ENCODE measurements around the gene COL15A1. TPM values are rescaled to one million over a fixed set of nuclear protein-coding genes. Genes with fewer than 3 reads are reported as not detected.

COL15A1 gene
- total and polyA plus RNA-seq, 2 donors (not counting 1 experiment from before 2014, with no cell fraction given), result not detected

DNA sequence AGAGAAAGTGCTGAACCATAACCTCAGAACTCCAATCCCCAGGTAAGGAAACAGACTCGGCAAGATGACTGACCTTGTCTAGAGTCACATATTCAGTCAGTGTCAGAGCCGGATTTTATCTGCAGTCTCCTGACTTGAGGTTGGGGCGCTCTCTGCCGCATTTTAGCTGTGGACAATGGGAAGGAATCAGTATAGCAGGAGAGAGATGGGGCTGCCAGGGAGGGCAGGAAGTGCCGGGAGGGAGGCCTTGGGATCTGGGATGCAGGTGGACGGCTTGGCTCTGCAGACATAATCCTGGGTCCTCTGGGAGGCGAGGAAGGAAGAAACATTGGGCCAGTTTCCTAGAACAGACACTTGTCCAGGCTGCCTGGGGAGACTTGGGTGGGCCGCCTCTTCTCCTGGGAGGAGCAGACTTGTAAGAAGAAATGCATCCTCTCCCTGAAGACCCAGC is 39.7 kb upstream of the COL15A1 start:
- Histone ChIP-seq H3K9me3 (ENCODE audit: control extremely low read depth in 1 of 3, control insufficient read depth in 2 of 3, insufficient read depth in 1 of 3, low read length in 2 of 3) (no peaks in the 10 kb centered on the region), H2AFZ (ENCODE audit: insufficient read depth, low read depth, low read length, poor library complexity, severe bottlenecking) (no peak overlapping the region), H3K9ac (ENCODE audit: low read length) (no peak overlapping the region), H3K36me3 (replicated peaks in 1 of 2; ENCODE audit: control extremely low read depth in 1 of 2, control insufficient read depth in 1 of 2, extremely low read depth in 1 of 2, insufficient read depth in 2 of 2, low read length in 1 of 2) (no peaks in the 10 kb centered on the region), H3K4me1 (ENCODE audit: control insufficient read depth in 2 of 2, insufficient read depth in 2 of 2, low read length in 2 of 2) (no peaks in the 10 kb centered on the region), H3K27me3 (replicated peaks in 1 of 4; ENCODE audit: control extremely low read depth in 1 of 4, control insufficient read depth in 3 of 4, insufficient read depth in 4 of 4, low read length in 3 of 4) (peaks cover 0 to 4% (median 1%) of the 10 kb centered on the region in 4 experiments), H3K4me3 (ENCODE audit: control extremely low read depth in 1 of 5, extremely low read depth in 1 of 5, insufficient read depth in 1 of 5, low read depth in 2 of 5, low read length in 4 of 5) (no peak overlapping the region), H4K20me1 (ENCODE audit: control insufficient read depth, insufficient read depth, low read length, poor library complexity, severe bottlenecking) (no peaks in the 10 kb centered on the region), H3K27ac (ENCODE audit: low read length in 2 of 2) (no peak overlapping the region), H3K79me2 (ENCODE audit: control insufficient read depth, insufficient read depth, low read length) (no peaks in the 10 kb centered on the region), H3K4me2 (replicated peaks; ENCODE audit: low read depth, low read length, poor library complexity, severe bottlenecking) (no peak overlapping the region)
- WGBS (ENCODE audit: insufficient coverage), result 94% methylated on average over 8 of the region's 8 CpGs
- ChIA-PET POLR2A (no interaction called here), CTCF (no interaction called here)
- TF ChIP-seq, protein P1, sequence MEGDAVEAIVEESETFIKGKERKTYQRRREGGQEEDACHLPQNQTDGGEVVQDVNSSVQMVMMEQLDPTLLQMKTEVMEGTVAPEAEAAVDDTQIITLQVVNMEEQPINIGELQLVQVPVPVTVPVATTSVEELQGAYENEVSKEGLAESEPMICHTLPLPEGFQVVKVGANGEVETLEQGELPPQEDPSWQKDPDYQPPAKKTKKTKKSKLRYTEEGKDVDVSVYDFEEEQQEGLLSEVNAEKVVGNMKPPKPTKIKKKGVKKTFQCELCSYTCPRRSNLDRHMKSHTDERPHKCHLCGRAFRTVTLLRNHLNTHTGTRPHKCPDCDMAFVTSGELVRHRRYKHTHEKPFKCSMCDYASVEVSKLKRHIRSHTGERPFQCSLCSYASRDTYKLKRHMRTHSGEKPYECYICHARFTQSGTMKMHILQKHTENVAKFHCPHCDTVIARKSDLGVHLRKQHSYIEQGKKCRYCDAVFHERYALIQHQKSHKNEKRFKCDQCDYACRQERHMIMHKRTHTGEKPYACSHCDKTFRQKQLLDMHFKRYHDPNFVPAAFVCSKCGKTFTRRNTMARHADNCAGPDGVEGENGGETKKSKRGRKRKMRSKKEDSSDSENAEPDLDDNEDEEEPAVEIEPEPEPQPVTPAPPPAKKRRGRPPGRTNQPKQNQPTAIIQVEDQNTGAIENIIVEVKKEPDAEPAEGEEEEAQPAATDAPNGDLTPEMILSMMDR (IDR thresholded peaks at IDR 0.05), result no peak
- no peak for TF ChIP-seq EZH2 (IDR thresholded peaks at IDR 0.05; ENCODE audit: borderline replicate concordance, insufficient read depth, low read depth, low read length, poor library complexity, severe bottlenecking)
- ATAC-seq (ENCODE audit: low read depth), result no peak
- intact Hi-C loops (cut with micrococcal nuclease), result no loop called here
- peaks cover 22% of the 10 kb centered on the region for H3K27me3 Mint-ChIP-seq
- H3K9me3 Mint-ChIP-seq (ENCODE audit: insufficient read depth), result no peaks in the 10 kb centered on the region
- H3K4me3 Mint-ChIP-seq, result no peak overlapping the region
- DNase-seq, result no peak
- no peak overlapping the region for H3K27ac Mint-ChIP-seq
- no peaks in the 10 kb centered on the region for H3K4me1 Mint-ChIP-seq

DNA sequence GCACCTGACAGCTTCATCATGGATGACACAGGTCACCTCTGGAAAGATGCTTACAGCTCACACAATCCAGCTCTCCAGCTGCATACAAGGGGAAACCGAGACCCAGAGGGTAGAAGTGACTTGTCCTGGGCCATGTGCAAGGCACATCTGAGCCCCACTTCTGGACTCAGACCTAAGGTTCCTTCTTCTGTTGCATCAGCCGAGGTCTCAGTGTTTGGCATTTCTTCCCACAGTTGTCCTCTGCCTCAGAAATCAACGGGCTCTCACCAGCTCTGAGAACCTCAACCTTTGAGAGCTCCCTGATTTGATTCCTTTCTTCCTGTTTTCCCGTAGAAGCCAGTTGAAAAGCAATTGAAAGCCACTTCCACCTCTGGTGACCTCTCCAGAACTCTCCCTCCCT is 38.7 kb upstream of the COL15A1 start:
- Mint-ChIP-seq H3K4me1 (no peaks in the 10 kb centered on the region), H3K27me3 (peaks cover 17% of the 10 kb centered on the region), H3K9me3 (ENCODE audit: insufficient read depth) (no peaks in the 10 kb centered on the region), H3K4me3 (no peak overlapping the region), H3K27ac (no peak overlapping the region)
- TF ChIP-seq, protein P1 (IDR thresholded peaks at IDR 0.05), result no peak
- TF ChIP-seq EZH2 (IDR thresholded peaks at IDR 0.05; ENCODE audit: borderline replicate concordance, insufficient read depth, low read depth, low read length, poor library complexity, severe bottlenecking), result no peak
- Histone ChIP-seq H3K27ac (ENCODE audit: low read length in 2 of 2) (no peak overlapping the region), H3K27me3 (replicated peaks in 1 of 4; ENCODE audit: control extremely low read depth in 1 of 4, control insufficient read depth in 3 of 4, insufficient read depth in 4 of 4, low read length in 3 of 4) (peaks cover 0 to 4% (median 1%) of the 10 kb centered on the region in 4 experiments), H3K79me2 (ENCODE audit: control insufficient read depth, insufficient read depth, low read length) (no peaks in the 10 kb centered on the region), H2AFZ (ENCODE audit: insufficient read depth, low read depth, low read length, poor library complexity, severe bottlenecking) (no peak overlapping the region), H3K9me3 (ENCODE audit: control extremely low read depth in 1 of 3, control insufficient read depth in 2 of 3, insufficient read depth in 1 of 3, low read length in 2 of 3) (no peaks in the 10 kb centered on the region), H4K20me1 (ENCODE audit: control insufficient read depth, insufficient read depth, low read length, poor library complexity, severe bottlenecking) (no peaks in the 10 kb centered on the region), H3K4me2 (replicated peaks; ENCODE audit: low read depth, low read length, poor library complexity, severe bottlenecking) (no peak overlapping the region), H3K4me3 (ENCODE audit: control extremely low read depth in 1 of 5, extremely low read depth in 1 of 5, insufficient read depth in 1 of 5, low read depth in 2 of 5, low read length in 4 of 5) (no peak overlapping the region), H3K36me3 (replicated peaks in 1 of 2; ENCODE audit: control extremely low read depth in 1 of 2, control insufficient read depth in 1 of 2, extremely low read depth in 1 of 2, insufficient read depth in 2 of 2, low read length in 1 of 2) (no peaks in the 10 kb centered on the region), H3K9ac (ENCODE audit: low read length) (no peak overlapping the region), H3K4me1 (ENCODE audit: control insufficient read depth in 2 of 2, insufficient read depth in 2 of 2, low read length in 2 of 2) (no peaks in the 10 kb centered on the region)
- intact Hi-C loops (cut with micrococcal nuclease), result no loop called here
- ATAC-seq (ENCODE audit: low read depth) (no peak), DNase-seq (no peak)
- ChIA-PET CTCF (no interaction called here), POLR2A (no interaction called here)
- WGBS (ENCODE audit: insufficient coverage), result 57% methylated on average over 4 of the region's 4 CpGs
